ENCODE data around the gene ACYP2.
"Not testable (repeated sequence)": the region's sequence is repeated elsewhere in the genome, so short reads cannot be mapped to it uniquely, and the experiment has no call there.

ACYP2 gene

GRCh38 chr2:54090521-54091117, 24.8 kb upstream of the ACYP2 start:
- ChIA-PET POLR2A (no interaction called here), CTCF (no interaction called here)
- TF ChIP-seq, protein P1, sequence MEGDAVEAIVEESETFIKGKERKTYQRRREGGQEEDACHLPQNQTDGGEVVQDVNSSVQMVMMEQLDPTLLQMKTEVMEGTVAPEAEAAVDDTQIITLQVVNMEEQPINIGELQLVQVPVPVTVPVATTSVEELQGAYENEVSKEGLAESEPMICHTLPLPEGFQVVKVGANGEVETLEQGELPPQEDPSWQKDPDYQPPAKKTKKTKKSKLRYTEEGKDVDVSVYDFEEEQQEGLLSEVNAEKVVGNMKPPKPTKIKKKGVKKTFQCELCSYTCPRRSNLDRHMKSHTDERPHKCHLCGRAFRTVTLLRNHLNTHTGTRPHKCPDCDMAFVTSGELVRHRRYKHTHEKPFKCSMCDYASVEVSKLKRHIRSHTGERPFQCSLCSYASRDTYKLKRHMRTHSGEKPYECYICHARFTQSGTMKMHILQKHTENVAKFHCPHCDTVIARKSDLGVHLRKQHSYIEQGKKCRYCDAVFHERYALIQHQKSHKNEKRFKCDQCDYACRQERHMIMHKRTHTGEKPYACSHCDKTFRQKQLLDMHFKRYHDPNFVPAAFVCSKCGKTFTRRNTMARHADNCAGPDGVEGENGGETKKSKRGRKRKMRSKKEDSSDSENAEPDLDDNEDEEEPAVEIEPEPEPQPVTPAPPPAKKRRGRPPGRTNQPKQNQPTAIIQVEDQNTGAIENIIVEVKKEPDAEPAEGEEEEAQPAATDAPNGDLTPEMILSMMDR (tag by site-specific recombination; IDR thresholded peaks at IDR 0.05), result no peak
- TF ChIP-seq SCRT2 (tag by site-specific recombination; IDR thresholded peaks at IDR 0.05) (no peak), RBAK (tag by site-specific recombination; IDR thresholded peaks at IDR 0.05) (no peak), ZNF266 (tag by site-specific recombination; IDR thresholded peaks at IDR 0.05; ENCODE audit: low read depth) (no peak), ZNF211 (tag by site-specific recombination; IDR thresholded peaks at IDR 0.05; ENCODE audit: low read depth) (no peak), ZNF138 (tag by site-specific recombination; IDR thresholded peaks at IDR 0.05; ENCODE audit: borderline replicate concordance) (no peak), GLIS1 (tag by site-specific recombination; IDR thresholded peaks at IDR 0.05) (no peak), ZFP3 (tag by site-specific recombination; IDR thresholded peaks at IDR 0.05; ENCODE audit: low read depth) (no peak)
- H3K4me3 ChIP-seq (ENCODE audit: low read depth, low read length), result no peak overlapping the region
- no peaks in the 10 kb centered on the region for H3K4me1 ChIP-seq (ENCODE audit: control insufficient read depth, insufficient read depth, low read length)
- no peaks in the 10 kb centered on the region for H3K9me3 ChIP-seq (ENCODE audit: control insufficient read depth, insufficient read depth, low read depth, low read length)
- no peaks in the 10 kb centered on the region for H3K36me3 ChIP-seq (ENCODE audit: control insufficient read depth in 2 of 2, insufficient read depth in 1 of 2, low read length in 2 of 2)
- no peak overlapping the region for H3K27ac ChIP-seq (ENCODE audit: extremely low read depth, low read depth, low read length)

DNA sequence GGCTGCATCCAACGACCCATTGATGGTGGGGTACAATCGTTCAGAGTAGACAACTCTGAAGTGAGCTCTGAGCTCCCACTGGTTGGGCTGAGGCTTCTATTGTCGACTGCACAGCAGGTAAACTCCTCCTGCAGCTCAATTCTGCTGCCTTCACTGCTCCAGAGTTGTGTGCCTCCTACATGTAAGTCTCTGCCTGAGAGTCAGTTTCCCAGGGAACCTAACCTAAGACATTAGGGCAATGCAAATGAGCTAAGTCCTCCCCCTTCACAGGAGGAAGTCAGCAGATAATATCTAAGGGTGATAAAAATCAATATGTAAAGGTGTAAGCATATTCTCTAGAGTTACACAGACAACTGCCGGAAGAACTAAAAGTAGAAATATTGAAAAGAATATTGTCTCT, 22.5 kb upstream of the ACYP2 start:
- POLR2A ChIA-PET, result no interaction called here

GRCh38 chr2:54095406-54095805, 20.0 kb upstream of the ACYP2 start:
- H3K27ac ChIP-seq (ENCODE audit: extremely low read depth, low read depth, low read length); H3K4me3 ChIP-seq (ENCODE audit: low read depth, low read length); CTCF ChIA-PET; H3K36me3 ChIP-seq (ENCODE audit: control insufficient read depth in 2 of 2, insufficient read depth in 1 of 2, low read length in 2 of 2); H3K9me3 ChIP-seq (ENCODE audit: control insufficient read depth, insufficient read depth, low read depth, low read length); H3K4me1 ChIP-seq (ENCODE audit: control insufficient read depth, insufficient read depth, low read length); POLR2A ChIA-PET: not testable (repeated sequence)

More for the DNA sequence above, 22.5 kb upstream of the ACYP2 start:
- Histone ChIP-seq H3K4me3 (ENCODE audit: low read depth, low read length) (no peak overlapping the region), H3K36me3 (ENCODE audit: control insufficient read depth in 2 of 2, insufficient read depth in 1 of 2, low read length in 2 of 2) (no peaks in the 10 kb centered on the region), H3K4me1 (ENCODE audit: control insufficient read depth, insufficient read depth, low read length) (no peaks in the 10 kb centered on the region), H3K27ac (ENCODE audit: extremely low read depth, low read depth, low read length) (no peak overlapping the region), H3K9me3 (ENCODE audit: control insufficient read depth, insufficient read depth, low read depth, low read length) (no peaks in the 10 kb centered on the region)
- TF ChIP-seq ZNF10 (tag by site-specific recombination; IDR thresholded peaks at IDR 0.05) (no peak), ZNF530 (tag by site-specific recombination; IDR thresholded peaks at IDR 0.05; ENCODE audit: low read depth) (no peak), ZNF341 (tag by site-specific recombination; IDR thresholded peaks at IDR 0.05; ENCODE audit: low read depth) (no peak), ZIC2 (tag by site-specific recombination; IDR thresholded peaks at IDR 0.05) (peak; percentile 47; the same call in 1 of the 2 replicates)
- CTCF ChIA-PET, result interaction anchor here (1.4 kb wide), 1 partner anchor 14 kb away, joined by 4 read pairs; no protein-coding TSS in a partner anchor

GRCh38 chr2:54096141-54096540, 19.3 kb upstream of the ACYP2 start:
- H3K4me1 ChIP-seq (ENCODE audit: control insufficient read depth, insufficient read depth, low read length), result not testable (repeated sequence)

DNA sequence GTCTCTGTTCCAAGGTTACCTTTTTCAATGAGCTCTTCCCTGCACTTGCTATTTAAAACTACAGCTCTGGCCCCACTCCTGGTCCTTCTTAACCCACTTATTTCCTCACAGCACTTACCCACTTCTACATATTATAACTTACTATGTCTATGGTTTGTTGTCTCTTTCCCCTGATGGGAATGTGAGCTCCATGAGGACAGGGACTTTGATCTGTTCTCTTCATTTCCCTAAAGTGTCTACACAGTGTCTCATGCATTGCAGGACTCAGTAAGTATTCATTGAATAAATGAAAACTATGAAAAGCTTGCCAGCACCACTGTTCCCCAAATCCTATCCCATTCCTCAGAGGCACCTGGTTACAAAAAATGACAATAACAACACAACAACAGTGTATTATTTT, 18.3 kb upstream of the ACYP2 start:
- no peaks in the 10 kb centered on the region for H3K4me1 ChIP-seq (ENCODE audit: control insufficient read depth, insufficient read depth, low read length)
- TF ChIP-seq ZBTB21 (tag by site-specific recombination; IDR thresholded peaks at IDR 0.05) (no peak), ZNF785 (tag by site-specific recombination; IDR thresholded peaks at IDR 0.05) (no peak), GLI4 (tag by site-specific recombination; IDR thresholded peaks at IDR 0.05) (no peak), ZNF837 (tag by site-specific recombination; IDR thresholded peaks at IDR 0.05) (no peak)
- H3K36me3 ChIP-seq (ENCODE audit: control insufficient read depth in 2 of 2, insufficient read depth in 1 of 2, low read length in 2 of 2), result no peaks in the 10 kb centered on the region
- no peak overlapping the region for H3K4me3 ChIP-seq (ENCODE audit: low read depth, low read length)
- no peak overlapping the region for H3K27ac ChIP-seq (ENCODE audit: extremely low read depth, low read depth, low read length)
- no peaks in the 10 kb centered on the region for H3K9me3 ChIP-seq (ENCODE audit: control insufficient read depth, insufficient read depth, low read depth, low read length)
- ChIA-PET POLR2A (no interaction called here), CTCF (interaction anchor here (0.8 kb wide), 1 partner anchor 94 kb away, joined by 6 read pairs; no protein-coding TSS in a partner anchor)

More at GRCh38 chr2:54096141-54096540, 19.3 kb upstream of the ACYP2 start:
- H3K4me3 ChIP-seq (ENCODE audit: low read depth, low read length); H3K9me3 ChIP-seq (ENCODE audit: control insufficient read depth, insufficient read depth, low read depth, low read length); H3K36me3 ChIP-seq (ENCODE audit: control insufficient read depth in 2 of 2, insufficient read depth in 1 of 2, low read length in 2 of 2); POLR2A ChIA-PET; CTCF ChIA-PET; H3K27ac ChIP-seq (ENCODE audit: extremely low read depth, low read depth, low read length): not testable (repeated sequence)

All from HEK293 (cell line).